GM19463 (cell line): ENCODE data around the gene PTPRE.

Experiments
- ATAC-seq: cut with Tn5 transposase; IDR thresholded peaks from one replicate; pipeline ENCODE4 v1.9.1; 2021; ENCODE audit warnings: mild to moderate bottlenecking, moderate library complexity; ENCODE audit not compliant: unreplicated experiment

The PTPRE gene

DNA sequence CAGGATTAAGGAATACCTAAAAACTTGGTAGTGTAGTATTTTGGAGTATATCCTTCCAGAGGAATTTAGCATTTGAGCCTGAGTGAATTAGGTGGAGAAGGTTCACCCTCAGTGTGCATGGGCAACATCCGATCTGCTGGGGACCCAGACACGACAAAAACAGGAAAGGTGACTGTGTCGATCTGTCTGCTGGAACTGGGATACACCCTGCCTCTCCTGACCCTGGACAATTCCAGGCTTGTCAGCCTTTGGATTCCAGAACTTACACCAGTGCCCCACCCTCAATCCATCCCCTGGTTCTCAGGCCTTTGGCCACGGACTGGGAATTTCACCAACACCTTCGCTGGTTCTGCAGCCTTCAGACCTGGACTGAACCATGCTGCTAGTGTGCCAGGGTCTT is 41.9 kb downstream of the PTPRE start:
- ATAC-seq: no peak

DNA sequence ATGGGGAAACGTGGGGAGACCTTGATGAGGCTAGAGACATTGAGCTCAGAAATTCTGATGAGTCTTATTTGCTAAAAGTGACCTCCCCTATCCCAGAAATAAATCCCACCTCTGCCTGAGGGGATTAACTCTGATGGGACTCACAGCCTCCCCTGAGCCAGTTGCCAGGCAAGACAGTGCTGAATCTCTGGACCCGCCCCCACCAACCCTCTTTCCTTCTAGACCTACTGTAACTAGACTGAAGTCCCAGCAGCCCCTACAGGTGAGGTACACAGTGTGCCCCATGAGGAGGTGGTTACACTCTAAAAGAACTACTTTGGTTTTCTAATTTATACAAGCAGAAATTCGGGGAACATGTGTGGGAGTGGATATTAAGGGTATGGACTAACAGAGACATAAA is 42.9 kb downstream of the PTPRE start:
- no peak for ATAC-seq

DNA sequence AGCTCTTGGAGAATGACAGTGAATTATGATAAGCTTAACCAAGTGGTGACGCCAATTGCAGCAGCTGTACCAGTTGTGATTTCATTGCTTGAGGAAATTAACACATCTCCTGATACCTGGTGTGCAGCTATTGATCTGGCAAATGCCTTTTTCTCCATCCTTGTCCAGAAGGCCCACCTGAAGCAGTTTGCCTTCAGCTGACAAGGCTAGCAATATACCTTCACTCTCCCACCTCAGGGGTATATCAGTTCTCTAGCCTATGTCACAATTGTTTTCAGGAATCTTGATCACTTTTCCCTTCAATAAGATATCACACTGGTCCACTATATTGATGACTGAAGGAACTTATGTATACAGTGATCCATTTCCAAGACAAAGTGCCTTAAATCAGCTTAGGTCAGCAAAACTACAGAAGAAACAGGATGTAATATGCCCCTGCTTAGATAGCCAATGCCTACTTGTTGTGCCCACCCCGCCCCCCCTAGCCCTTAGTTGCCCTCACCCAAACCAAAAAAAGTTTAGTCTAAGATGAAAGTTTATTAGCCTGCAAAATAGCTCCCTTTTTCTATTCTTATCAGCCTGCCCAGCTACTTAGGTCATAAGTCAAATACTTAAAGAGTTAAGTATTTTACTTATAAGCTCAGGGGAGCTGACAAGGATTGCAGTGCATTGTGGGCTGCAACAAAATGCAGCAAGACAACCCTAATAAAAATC is 45.1 kb downstream of the PTPRE start:
- no peak for ATAC-seq

DNA sequence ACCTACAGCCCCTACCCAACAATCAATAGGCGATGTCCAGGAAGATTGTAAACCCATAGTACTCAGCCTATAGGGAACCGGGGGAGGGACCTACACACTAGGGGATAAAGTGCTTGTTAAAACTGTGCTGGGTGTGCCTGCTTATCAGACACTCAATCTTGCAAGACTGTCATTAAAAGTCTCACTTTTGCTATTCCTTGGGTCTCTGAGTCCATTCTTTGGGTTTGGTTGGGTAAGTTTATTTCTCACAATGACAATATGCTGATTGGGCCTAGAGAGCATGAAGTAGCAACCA is 45.6 kb downstream of the PTPRE start:
- ATAC-seq: no peak

DNA sequence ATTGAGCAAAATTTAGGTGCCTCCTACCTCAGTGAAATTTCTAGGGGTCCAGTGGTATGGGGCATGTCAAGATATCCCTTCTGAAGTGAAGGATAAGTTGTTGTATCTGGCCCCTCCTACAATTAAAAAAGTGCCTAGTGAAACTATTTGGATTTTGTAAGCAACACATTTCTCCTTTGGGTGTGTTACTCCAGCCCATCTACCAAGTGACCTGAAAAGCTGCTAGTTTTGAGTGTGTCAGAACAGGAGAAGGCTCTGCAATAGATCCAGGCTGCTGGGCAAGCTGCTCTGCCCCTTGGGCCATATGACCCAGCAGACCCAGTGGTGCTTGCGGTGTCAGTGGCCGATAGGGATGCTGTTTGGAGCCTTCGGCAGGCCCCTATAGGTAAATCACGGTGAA is 46.0 kb downstream of the PTPRE start:
- no peak for ATAC-seq

DNA sequence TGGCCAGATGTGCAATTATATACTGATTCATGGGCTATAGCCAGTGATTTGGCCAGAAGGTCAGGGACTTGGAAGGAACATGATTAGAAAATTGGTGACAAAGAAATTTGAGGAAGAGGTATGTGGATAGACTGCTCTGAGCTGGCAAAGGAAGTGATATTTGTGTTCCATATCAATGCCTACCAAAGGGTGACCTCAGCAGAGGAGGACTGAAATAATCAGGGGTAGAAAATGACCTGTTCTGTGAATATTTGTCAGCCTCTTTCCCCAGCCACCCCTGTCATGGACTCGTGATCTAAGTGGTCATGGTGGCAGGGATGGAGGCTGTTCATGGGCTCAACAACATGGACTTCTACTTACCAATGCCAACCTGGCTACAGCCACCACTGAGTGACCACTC is 47.0 kb downstream of the PTPRE start:
- ATAC-seq: no peak

DNA sequence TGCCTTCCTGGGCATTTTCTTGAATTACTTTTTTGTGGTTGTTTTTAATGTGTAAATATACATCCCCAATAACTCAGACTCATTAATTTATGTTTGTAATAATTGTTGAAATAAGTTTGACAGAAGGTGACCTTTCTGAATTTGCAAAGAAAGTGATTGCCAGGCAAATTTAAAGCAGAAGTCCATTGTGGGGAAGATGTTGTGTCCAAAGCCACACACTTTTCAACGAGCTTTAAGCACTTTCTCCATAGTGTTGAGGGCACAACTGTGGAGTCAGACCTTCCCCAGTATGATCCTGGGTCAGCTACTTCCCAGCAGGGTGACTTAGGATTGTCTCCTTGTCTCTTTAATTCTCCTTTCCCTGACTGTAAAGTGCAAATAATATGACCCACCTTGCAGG is 52.5 kb downstream of the PTPRE start:
- no peak for ATAC-seq

DNA sequence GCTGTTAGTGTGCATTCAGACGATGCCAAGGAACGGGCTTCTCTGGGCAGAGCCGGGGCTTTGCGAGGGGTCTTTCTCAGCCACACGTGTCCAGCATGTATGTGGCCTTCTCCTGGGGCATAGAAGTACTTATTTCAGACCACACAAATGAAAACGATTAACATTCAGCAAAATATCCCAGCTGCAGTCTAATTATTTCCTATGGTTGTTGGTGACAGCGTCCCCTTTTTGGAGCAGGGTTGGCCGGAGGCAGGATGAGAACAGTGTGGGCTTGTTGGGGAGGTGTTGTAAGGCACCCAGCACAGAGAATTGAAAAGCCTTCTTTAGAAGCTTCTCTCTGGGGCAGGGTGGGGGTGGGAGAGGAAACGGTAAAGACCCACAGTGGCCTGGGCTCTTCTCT is 54.2 kb downstream of the PTPRE start:
- ATAC-seq: no peak

DNA sequence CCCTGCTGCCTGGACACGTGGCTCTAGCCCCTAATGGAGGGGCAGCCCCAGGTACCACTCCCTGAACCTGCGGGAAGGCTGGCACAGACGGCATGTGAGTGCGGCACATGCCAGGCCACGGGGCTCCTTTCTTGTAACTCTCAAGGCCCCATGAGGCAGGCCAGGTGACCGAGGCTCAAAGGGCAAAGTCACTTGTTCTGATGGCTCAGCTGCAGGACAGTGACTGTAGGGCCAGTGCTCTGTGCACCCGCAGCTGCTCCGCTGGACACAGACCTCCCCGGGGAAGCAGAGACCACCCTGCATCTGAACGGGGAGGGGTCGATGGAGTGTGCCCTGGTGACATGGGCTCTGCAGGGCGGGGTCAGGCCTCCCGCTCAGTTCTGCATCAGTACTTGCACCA is 55.3 kb downstream of the PTPRE start:
- ATAC-seq: no peak

DNA sequence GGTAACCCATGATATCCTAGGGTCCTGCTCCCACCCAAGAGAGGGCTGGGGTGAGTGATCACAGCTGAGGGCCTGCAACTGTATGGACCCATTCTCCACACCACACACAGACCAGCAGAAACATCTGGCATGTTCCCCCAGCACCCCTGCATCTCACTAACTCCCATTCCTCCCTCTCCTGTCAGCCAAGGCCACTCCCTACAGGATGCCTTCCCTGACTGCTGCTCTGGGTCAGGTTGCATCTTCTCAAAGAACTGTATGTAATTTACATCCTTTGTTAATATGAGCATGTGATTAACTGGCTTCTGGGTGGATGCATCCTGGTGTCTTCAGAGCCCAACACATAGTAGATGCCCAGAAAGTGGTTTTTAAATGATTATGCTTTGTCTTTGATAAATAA is 56.2 kb downstream of the PTPRE start:
- no peak for ATAC-seq

DNA sequence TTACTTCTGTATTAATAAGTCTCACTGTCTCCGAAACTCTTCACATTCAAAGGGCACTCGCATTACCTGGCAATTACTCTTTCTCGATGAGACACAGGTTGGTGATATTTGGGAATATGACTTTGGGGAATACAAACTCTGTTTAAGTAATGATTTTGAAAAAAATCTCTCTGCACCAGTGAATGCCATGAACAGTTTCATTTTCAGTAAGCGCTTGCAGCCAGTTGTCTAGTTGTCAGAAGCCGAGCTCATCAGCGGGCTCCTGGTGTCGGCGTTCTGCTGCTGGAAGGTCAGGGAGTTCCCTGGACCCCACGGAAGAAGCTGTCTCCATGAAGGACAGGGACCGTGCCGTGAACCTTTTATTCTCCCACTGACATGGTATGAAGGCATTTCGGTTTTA is 57.7 kb downstream of the PTPRE start:
- no peak for ATAC-seq

DNA sequence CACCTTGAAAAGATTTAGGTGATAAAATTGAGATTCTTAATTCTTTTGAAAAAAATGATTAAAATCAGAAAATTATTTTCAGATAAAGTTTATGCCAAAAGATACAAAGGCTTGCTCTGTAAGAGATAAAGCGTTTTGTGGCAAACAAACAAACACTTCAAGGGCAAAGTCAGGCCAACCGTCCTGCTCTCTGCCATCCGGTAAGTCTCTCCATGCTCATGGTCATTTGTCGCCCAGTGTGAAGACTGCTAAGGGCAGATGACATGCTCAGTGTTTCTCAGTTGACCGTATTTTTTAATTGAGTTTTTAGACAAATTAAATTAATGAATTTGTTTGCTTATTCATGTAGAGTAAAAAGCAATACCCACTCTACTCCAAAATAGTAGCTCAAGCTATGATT is 60.0 kb downstream of the PTPRE start:
- ATAC-seq: no peak

DNA sequence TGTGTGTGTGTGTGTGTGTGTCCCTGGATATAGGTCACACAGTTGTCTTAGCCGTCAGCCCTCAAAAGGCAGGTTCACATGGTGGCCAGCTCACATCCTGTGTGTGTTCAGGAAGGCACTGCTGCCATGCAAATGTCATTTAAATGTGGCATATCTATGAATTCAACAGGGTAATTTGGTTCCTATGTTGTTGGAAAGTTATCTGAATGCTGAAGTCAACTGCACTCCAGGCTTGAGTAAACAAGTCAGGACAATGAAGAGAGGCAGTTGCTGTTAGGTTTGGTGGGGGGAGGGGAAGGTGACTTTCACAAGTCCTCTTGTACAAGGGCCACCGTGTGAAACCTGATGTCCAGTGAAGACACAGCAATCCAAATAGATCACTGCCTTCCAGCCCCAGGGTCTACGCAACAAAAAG is 61.1 kb downstream of the PTPRE start:
- ATAC-seq: no peak

DNA sequence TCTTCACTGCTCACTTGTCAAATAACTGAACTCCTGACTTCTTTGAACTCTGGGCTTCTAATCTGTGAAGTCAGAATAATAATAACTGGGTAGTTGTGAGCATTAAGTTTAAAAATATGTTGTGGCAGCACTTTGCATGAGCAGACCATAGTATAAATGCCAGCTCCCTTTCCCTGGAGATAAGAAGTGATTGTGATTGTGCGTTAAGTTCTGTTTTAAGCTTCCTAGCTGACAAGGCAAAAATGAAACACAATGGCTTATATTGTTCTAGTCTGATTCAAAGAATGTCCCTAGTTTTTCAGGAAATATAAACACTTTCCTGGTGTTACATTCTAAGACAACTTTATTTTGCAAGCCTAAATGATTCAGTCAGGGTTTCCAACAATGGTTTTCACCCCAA is 61.8 kb downstream of the PTPRE start:
- ATAC-seq: no peak

DNA sequence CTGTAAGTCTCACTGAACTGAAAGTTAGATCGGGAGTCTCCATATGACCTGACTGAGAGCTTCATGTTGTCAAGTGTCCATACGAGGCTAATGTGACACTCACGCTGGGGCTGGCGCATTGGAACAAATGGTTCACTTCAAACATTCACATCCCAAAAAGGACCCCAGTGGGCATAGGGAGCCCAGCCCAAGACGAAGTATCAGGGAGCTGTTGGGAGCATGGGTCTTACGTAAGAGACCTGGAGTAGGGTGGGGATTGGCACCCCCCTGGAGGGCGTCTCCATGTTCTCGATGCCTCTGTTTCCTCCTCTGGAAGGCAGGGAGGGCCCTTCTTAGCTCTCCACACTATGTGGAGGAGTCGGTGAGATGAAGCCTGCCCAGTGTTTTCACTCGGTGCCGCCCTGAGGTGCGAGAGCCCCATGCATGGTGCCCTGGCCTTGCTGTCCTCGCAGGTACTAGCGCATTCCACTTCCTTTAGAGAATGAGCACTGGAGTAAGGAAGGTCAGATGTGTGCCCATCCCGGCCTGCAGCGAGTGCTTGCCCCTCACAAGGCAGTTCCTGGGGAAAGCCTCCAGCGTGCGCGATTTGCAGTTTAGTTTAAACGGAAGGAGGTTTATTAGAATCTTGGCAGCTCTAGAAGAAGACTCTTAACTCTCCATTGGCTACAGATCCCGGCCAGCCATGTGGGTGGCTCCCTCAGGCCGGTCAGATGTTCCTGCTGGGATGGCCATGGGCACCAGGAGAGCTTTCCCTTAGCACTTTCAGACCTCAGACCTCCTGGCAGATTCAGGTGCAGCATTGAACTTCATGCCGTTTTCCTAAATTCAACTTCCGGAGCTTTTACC is 64.4 kb downstream of the PTPRE start:
- ATAC-seq: no peak

DNA sequence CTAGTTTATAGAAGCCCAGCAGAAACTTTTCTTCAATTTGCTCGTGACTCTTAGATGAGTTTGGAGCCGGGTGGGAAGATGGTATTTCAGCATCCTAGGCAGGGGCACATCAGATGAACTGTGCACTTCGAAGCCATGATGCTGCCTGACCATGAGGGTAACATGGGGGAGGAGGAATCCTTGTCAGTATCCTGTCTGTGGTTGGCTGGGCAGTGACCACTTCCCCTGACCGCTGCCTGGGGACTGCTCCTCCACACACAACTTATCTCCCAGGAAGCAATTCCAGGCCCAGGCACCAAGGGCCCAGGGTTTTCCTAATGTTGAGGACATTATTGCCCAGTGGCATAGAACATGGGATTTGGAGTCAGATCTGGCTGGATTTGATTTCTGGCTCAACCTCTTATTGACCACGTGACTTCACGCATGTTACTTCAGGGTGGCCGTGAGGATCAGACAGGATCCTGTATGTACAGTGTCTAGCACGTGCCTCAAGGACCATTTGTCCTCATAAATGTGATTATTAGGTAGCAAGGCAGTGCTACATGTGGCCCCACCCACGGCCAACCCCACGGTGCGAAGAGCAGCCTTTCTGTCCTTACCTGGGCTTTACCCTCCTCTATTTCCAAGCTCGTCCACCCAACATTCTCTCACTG is 65.2 kb downstream of the PTPRE start:
- ATAC-seq: no peak

DNA sequence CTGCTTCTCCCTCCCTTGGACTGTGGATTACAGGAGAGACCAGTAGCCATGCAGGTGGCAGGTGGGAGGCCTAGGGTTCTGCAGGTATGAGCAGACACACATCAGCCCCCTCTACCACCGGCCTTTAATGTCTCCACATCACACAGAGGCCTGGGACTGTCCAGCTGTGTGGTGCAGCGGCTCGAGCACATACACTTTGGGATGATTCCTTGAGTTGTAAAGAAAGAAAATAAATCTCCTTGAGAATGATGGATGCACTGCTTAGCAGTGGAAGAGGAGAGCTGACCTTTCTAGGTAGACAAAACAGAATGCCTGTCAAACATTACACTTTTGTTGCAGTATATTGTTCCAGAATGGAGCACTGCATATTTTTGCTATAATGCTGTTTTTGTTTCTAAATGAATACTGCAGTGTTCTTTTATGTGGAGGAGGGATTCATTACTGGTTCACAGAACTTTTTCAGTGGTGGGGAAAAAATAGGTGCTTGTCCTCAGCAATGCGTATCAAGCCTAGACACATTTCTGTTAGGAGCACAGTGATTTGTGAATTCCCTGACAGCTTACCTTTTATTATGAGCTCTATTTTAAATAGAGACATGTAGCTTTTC is 66.0 kb downstream of the PTPRE start:
- no peak for ATAC-seq

DNA sequence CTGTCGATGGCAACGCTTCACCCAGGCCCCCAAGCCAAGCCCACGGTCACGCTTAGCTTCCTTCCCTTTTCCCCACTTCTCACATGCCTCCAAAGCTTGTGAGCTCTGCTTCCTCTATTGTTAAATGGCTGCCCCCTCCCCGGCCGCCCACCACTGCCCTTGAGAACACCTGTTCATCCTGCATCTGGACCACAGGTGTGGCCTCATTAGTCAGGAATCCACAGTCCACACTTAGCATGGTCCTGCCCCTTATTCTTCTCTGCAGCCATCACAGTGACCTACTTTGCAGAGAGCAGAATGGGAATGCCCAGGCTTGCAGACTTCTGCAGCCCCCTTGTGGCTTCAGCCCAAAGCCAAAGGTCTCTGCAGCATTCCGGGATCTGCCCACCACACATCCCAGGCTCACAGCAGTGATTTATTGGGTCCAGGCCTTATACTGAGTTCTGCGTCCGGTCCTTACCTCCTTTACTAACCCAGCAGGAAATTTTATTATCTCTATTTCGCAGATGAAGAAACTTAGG is 66.9 kb downstream of the PTPRE start:
- ATAC-seq: no peak

DNA sequence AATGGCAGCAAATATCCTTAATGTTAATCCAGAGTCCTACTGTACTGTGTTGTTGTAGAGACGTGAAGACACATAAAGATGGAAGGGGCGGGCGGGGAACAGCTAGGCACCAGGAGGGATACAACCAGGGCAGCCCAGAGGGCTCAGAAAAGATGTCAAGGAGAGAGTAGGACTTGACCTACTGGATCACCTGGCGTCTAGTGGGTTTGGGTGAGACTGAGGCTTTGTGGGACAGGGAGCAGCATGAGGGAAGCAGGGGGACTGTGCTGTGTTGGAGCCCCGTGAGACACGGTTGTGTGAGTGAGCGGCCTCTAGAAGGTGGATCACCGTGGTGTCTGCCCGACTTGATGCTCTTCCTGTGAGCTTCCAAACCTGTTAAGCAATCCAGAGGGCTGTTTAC is 68.0 kb downstream of the PTPRE start:
- no peak for ATAC-seq

DNA sequence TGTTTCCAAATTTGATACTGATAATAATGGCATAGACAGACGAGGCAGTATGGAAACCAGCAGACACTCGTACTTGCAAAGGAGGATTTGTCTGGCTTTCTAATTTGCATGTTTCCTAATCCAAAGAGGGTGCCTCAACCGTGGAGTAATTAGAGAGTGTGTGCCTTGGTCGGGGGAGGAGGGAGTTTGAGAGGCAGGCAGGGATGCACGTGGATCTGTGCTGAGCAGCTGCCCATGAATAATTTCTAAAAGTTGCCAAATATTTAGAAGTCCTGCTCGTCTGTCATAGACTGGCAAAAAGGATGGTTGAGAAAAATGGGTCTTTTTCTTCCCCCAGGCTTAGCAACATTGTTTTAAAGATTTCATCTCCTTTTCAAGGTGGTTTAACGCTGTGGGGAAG is 69.4 kb downstream of the PTPRE start:
- ATAC-seq: no peak

DNA sequence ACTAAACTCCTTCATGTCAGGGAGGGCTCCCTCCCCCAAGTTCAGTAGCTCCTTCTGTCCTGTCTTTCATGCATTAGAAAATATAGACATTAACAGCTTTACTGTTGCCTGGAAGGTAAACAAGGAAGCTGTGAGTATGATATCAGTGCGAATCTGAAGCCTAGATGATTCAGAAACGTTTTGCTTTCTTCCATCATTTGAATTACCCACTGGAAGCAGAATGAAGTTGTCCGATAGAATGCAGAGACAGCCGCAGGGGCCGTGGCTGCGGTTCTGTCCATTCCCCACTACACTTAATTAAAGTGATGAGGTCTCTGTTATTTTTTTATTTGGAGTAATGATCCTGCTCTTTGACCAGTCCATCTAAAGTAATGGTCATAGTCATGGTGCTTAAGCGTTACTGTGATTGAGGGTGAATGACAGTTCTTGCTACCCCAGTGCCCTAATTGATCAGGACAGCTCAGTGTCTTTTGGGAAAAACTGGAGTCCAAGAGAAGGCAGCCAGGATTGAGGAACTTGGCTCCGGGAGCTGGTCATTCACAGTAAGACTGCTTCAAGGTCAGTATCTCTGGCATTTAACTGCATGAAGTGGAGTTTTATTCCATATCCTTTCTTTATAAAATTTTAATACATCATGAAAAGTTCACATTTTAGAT is 69.9 kb downstream of the PTPRE start:
- ATAC-seq: no peak
